T-cell (primary cell): ENCODE measurements around the gene KCNIP4. TPM values are rescaled to one million over a fixed set of nuclear protein-coding genes. Genes with fewer than 3 reads are reported as not detected.

ENCODE experiments used
- ATAC-seq, 4 experiments: fragments of 200-7000 bp in 3 of 4; fragments of 150-1000 bp in 1 of 4; cut with Tn5 transposase; replicated peaks in 1 of 4; 1 replicate in 3 of 4; 2 replicates in 1 of 4; pipeline ENCODE4 v1.10.0; 2021; ENCODE audit warnings: moderate library complexity in 3 of 4, mild to moderate bottlenecking in 2 of 4, moderate number of reproducible peaks in 1 of 4
- CTCF ChIA-PET, 2 donors: fragments of 300-600 bp; sonication (Branson Sonifier 250); formaldehyde crosslinking; loops; one replicate each; lab custom pipeline; 2022; ENCODE audit warnings: antibody characterized with exemption in 2 of 2; lab: Charles Lee
- POLR2A ChIA-PET, 2 donors: fragments of 300-600 bp; sonication (Branson Sonifier 250); formaldehyde crosslinking; loops; one replicate each; lab custom pipeline; 2022; ENCODE audit warnings: antibody characterized with exemption in 2 of 2; lab: Charles Lee
- DNase-seq, 35 experiments: peaks; one replicate each; pipeline versions ENCODE4 v3.0.0 to v3.0.0-alpha.2; 2013 to 2023
- H3K27ac ChIP-seq: one replicate; pipeline ENCODE4 v1.5.1; 2013; ENCODE audit warnings: low read length
- H3K27me3 ChIP-seq, 2 experiments: replicated peaks in 1 of 2; 1 replicate in 1 of 2; 2 replicates in 1 of 2; pipeline versions ENCODE4 v1.6.1 to v1.7.0; 2013; ENCODE audit warnings: low read length in 1 of 2, mixed read lengths in 1 of 2; ENCODE audit not compliant: control insufficient read depth in 2 of 2, insufficient read depth in 2 of 2; ENCODE audit errors: extremely low read depth in 1 of 2
- H3K36me3 ChIP-seq, 2 donors: 1 replicate in 1 of 2; 2 replicates in 1 of 2; pipeline versions ENCODE4 v1.6.1 to v1.7.0; 2013; ENCODE audit warnings: low read length in 1 of 2; ENCODE audit not compliant: control insufficient read depth in 2 of 2, insufficient read depth in 1 of 2; ENCODE audit errors: extremely low read depth in 1 of 2
- H3K4me1 ChIP-seq, 2 experiments: 1 replicate in 1 of 2; 2 replicates in 1 of 2; pipeline versions ENCODE4 v1.6.1 to v1.7.0; 2013; ENCODE audit warnings: low read length in 2 of 2, mixed read lengths in 1 of 2; ENCODE audit not compliant: insufficient read depth in 2 of 2, control insufficient read depth in 1 of 2; ENCODE audit errors: extremely low read depth in 1 of 2
- H3K4me3 ChIP-seq, 2 donors: 1 replicate in 1 of 2; 2 replicates in 1 of 2; pipeline versions ENCODE4 v1.5.1 to v1.7.0; 2013; ENCODE audit warnings: mild to moderate bottlenecking in 2 of 2, low read length in 1 of 2, moderate library complexity in 1 of 2; ENCODE audit not compliant: control insufficient read depth in 1 of 2; ENCODE audit errors: extremely low read depth in 1 of 2
- H3K9me3 ChIP-seq: 2 replicates; pipeline ENCODE4 v1.7.0; 2013
- H3K27ac Mint-ChIP-seq, 2 donors: one replicate each; pipeline ENCODE4 v1.8.0; 2020 to 2021; ENCODE audit warnings: mild to moderate bottlenecking in 2 of 2, mixed read lengths in 2 of 2
- H3K27me3 Mint-ChIP-seq, 2 donors: one replicate each; pipeline ENCODE4 v1.8.0; 2021 to 2022; ENCODE audit warnings: mixed read lengths in 2 of 2
- H3K36me3 Mint-ChIP-seq: one replicate; pipeline ENCODE4 v1.8.0; 2021; ENCODE audit warnings: mixed read lengths
- H3K4me1 Mint-ChIP-seq, 3 donors: one replicate each; pipeline ENCODE4 v1.8.0; 2020 to 2022; ENCODE audit warnings: mixed read lengths in 3 of 3, mild to moderate bottlenecking in 1 of 3
- H3K4me3 Mint-ChIP-seq, 3 donors: one replicate each; pipeline ENCODE4 v1.8.0; 2020 to 2022; ENCODE audit warnings: mild to moderate bottlenecking in 3 of 3, mixed read lengths in 3 of 3, moderate library complexity in 3 of 3
- H3K9me3 Mint-ChIP-seq, 3 donors: one replicate each; pipeline ENCODE4 v1.8.0; 2020 to 2022; ENCODE audit warnings: mixed read lengths in 3 of 3
- WGBS: methylation state at CpG from one replicate; pipeline ENCODE4 v1.1.5; 2013; ENCODE audit warnings: missing lambda C conversion rate; ENCODE audit not compliant: insufficient coverage; 5-methylcytosine and 5-hydroxymethylcytosine counted together
- total RNA-seq, 35 experiments: library from RNA in 6 of 35; stranded (reverse) in 6 of 35; fragments of 120-200 nt in 1 of 35; gene quantifications; one replicate each; pipeline versions ENCODE4 v1.2.1 to v1.2.4 and lab custom pipeline; 2013 to 2026

The KCNIP4 gene
- total RNA-seq, 5 donors from 2014 or later (not counting 1 experiment from before 2014, with no cell fraction given): not detected

GRCh38 chr4:20954541-20954940 lies 994.0 kb downstream of the KCNIP4 start:
- CTCF ChIA-PET: no interaction called here
- no peaks in the 10 kb centered on the region for H3K27me3 ChIP-seq
- peaks cover 3 to 9% (median 9%) of the 10 kb centered on the region in 3 donors for H3K9me3 Mint-ChIP-seq
- H3K4me1 ChIP-seq: no peaks in the 10 kb centered on the region
- H3K4me3 Mint-ChIP-seq: no peak overlapping the region
- POLR2A ChIA-PET: no interaction called here
- H3K4me3 ChIP-seq: no peak overlapping the region
- no peaks in the 10 kb centered on the region for H3K36me3 ChIP-seq
- peaks cover 0 to 4% (median 0%) of the 10 kb centered on the region in 3 donors for H3K4me1 Mint-ChIP-seq
- H3K9me3 ChIP-seq: peaks cover 3% of the 10 kb centered on the region
- WGBS: 75% methylated on average over 5 of the region's 5 CpGs
- ATAC-seq (no peak), DNase-seq (no peak)
- H3K27ac Mint-ChIP-seq: no peak overlapping the region
- no peaks in the 10 kb centered on the region for H3K36me3 Mint-ChIP-seq
- H3K27me3 Mint-ChIP-seq: no peaks in the 10 kb centered on the region
- H3K27ac ChIP-seq: no peak overlapping the region

- DNase-seq (no peak), ATAC-seq (no peak)
- Histone ChIP-seq H3K27ac (no peak overlapping the region), H3K27me3 (no peaks in the 10 kb centered on the region), H3K4me1 (no peaks in the 10 kb centered on the region), H3K4me3 (no peak overlapping the region), H3K9me3 (no peaks in the 10 kb centered on the region), H3K36me3 (no peaks in the 10 kb centered on the region)
- H3K4me1 Mint-ChIP-seq: no peaks in the 10 kb centered on the region
- H3K4me3 Mint-ChIP-seq: no peak overlapping the region
- ChIA-PET CTCF (no interaction called here), POLR2A (no interaction called here)
- H3K9me3 Mint-ChIP-seq: peaks cover 0 to 10% (median 0%) of the 10 kb centered on the region in 3 donors
- H3K27ac Mint-ChIP-seq: no peak overlapping the region
- H3K27me3 Mint-ChIP-seq: no peaks in the 10 kb centered on the region
- no peaks in the 10 kb centered on the region for H3K36me3 Mint-ChIP-seq
Observed at GRCh38 chr4:20944961-20945360, 1003.6 kb downstream of the KCNIP4 start.

- Histone ChIP-seq H3K4me1 (no peaks in the 10 kb centered on the region), H3K27me3 (no peaks in the 10 kb centered on the region), H3K4me3 (no peak overlapping the region), H3K27ac (no peak overlapping the region), H3K36me3 (no peaks in the 10 kb centered on the region), H3K9me3 (no peaks in the 10 kb centered on the region)
- Mint-ChIP-seq H3K9me3 (peaks cover 0 to 15% (median 0%) of the 10 kb centered on the region in 3 donors), H3K27me3 (no peaks in the 10 kb centered on the region), H3K36me3 (no peaks in the 10 kb centered on the region), H3K27ac (no peak overlapping the region), H3K4me3 (no peak overlapping the region), H3K4me1 (no peaks in the 10 kb centered on the region)
- WGBS: 83% methylated on average over 3 of the region's 3 CpGs
- CTCF ChIA-PET: no interaction called here
- POLR2A ChIA-PET: no interaction called here
- DNase-seq: no peak
- no peak for ATAC-seq
Observed at GRCh38 chr4:20944451-20944850, 1004.1 kb downstream of the KCNIP4 start.

GRCh38 chr4:20938204-20938603 lies 1010.4 kb downstream of the KCNIP4 start:
- 81% methylated on average over 2 of the region's 2 CpGs for WGBS
- Mint-ChIP-seq H3K4me1 (no peaks in the 10 kb centered on the region), H3K36me3 (no peaks in the 10 kb centered on the region), H3K9me3 (peaks cover 0 to 15% (median 5%) of the 10 kb centered on the region in 3 donors), H3K4me3 (no peak overlapping the region), H3K27me3 (no peaks in the 10 kb centered on the region), H3K27ac (no peak overlapping the region)
- ChIA-PET CTCF (interaction anchor here in 1 of 2 donors (0.6 to 0.7 kb wide), 2 partner anchors 19 to 82 kb away, joined by 3 to 6 read pairs; no protein-coding TSS in a partner anchor), POLR2A (interaction anchor here in 1 of 2 donors (0.6 kb wide), 1 partner anchor 23 kb away, joined by 5 read pairs; no protein-coding TSS in a partner anchor)
- no peaks in the 10 kb centered on the region for H3K36me3 ChIP-seq
- no peak for DNase-seq
- no peaks in the 10 kb centered on the region for H3K27me3 ChIP-seq
- ATAC-seq: no peak
- H3K4me3 ChIP-seq: no peak overlapping the region
- no peak overlapping the region for H3K27ac ChIP-seq
- no peaks in the 10 kb centered on the region for H3K4me1 ChIP-seq
- no peaks in the 10 kb centered on the region for H3K9me3 ChIP-seq

- H3K36me3 Mint-ChIP-seq: no peaks in the 10 kb centered on the region
- no peaks in the 10 kb centered on the region for H3K4me1 ChIP-seq
- ATAC-seq (no peak), DNase-seq (no peak)
- no peak overlapping the region for H3K4me3 ChIP-seq
- POLR2A ChIA-PET: no interaction called here
- CTCF ChIA-PET: no interaction called here
- no peaks in the 10 kb centered on the region for H3K4me1 Mint-ChIP-seq
- no peak overlapping the region for H3K27ac ChIP-seq
- H3K27me3 ChIP-seq: no peaks in the 10 kb centered on the region
- H3K27me3 Mint-ChIP-seq: no peaks in the 10 kb centered on the region
- no peaks in the 10 kb centered on the region for H3K36me3 ChIP-seq
- no peaks in the 10 kb centered on the region for H3K9me3 ChIP-seq
- H3K9me3 Mint-ChIP-seq: peaks cover 0 to 6% (median 2%) of the 10 kb centered on the region in 3 donors
- H3K27ac Mint-ChIP-seq: no peak overlapping the region
- H3K4me3 Mint-ChIP-seq: no peak overlapping the region
Observed at GRCh38 chr4:20926529-20926928, 1022.0 kb downstream of the KCNIP4 start.

GRCh38 chr4:20925176-20925575 lies 1023.4 kb downstream of the KCNIP4 start:
- Histone ChIP-seq H3K36me3 (no peaks in the 10 kb centered on the region), H3K4me3 (no peak overlapping the region), H3K27ac (no peak overlapping the region), H3K27me3 (no peaks in the 10 kb centered on the region), H3K4me1 (no peaks in the 10 kb centered on the region), H3K9me3 (no peaks in the 10 kb centered on the region)
- H3K4me1 Mint-ChIP-seq: no peaks in the 10 kb centered on the region
- ChIA-PET CTCF (no interaction called here), POLR2A (no interaction called here)
- WGBS: 100% methylated on average over 1 of the region's 4 CpGs
- ATAC-seq (no peak), DNase-seq (no peak)
- no peaks in the 10 kb centered on the region for H3K27me3 Mint-ChIP-seq
- no peaks in the 10 kb centered on the region for H3K36me3 Mint-ChIP-seq
- no peak overlapping the region for H3K27ac Mint-ChIP-seq
- H3K4me3 Mint-ChIP-seq: no peak overlapping the region
- H3K9me3 Mint-ChIP-seq: peaks cover 0 to 7% (median 6%) of the 10 kb centered on the region in 3 donors

GRCh38 chr4:20922962-20923361 lies 1025.6 kb downstream of the KCNIP4 start:
- Mint-ChIP-seq H3K27ac (no peak overlapping the region), H3K9me3 (peaks cover 0 to 8% (median 5%) of the 10 kb centered on the region in 3 donors), H3K36me3 (no peaks in the 10 kb centered on the region), H3K4me3 (no peak overlapping the region), H3K27me3 (no peaks in the 10 kb centered on the region), H3K4me1 (peaks cover 0 to 10% (median 0%) of the 10 kb centered on the region in 3 donors)
- Histone ChIP-seq H3K9me3 (no peaks in the 10 kb centered on the region), H3K27me3 (no peaks in the 10 kb centered on the region), H3K4me3 (no peak overlapping the region), H3K27ac (no peak overlapping the region), H3K36me3 (no peaks in the 10 kb centered on the region), H3K4me1 (no peaks in the 10 kb centered on the region)
- CTCF ChIA-PET: no interaction called here
- POLR2A ChIA-PET: no interaction called here
- ATAC-seq (no peak), DNase-seq (no peak)
- no CpG with 5 or more reads among the region's 2 CpGs for WGBS
